ENCODE results near the gene MSRB2.

MSRB2 gene

DNA sequence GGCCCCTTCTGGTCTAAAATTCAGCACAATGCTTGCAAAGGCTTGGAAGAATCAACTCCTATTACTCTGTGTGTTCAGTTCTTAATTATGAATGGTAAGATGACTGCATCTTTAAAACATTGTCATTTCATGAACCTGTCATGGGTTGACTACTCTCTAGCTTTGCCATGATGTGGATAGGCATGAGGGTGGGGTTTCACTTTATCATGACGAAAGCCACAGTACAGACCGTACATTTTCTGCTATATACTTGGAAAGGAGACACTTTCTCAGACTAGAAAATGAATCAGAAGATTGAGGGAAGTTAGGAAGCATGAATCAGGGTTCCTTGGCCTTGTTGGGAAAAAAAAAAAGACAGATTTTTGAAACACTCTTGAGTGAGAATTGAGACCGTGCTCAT lies 19.7 kb upstream of the MSRB2 start:
- no peak for TF ChIP-seq REST (IDR thresholded peaks at IDR 0.05; ENCODE audit: insufficient read depth in 1 of 2, low read depth in 2 of 2, low read length in 2 of 2)
- TF ChIP-seq POLR2AphosphoS5 (IDR thresholded peaks at IDR 0.05; ENCODE audit: low read depth, low read length) = no peak
- TF ChIP-seq FOXP2 (optimal IDR thresholded peaks at IDR 0.05; ENCODE audit: borderline replicate concordance, extremely low read depth, extremely low read length, insufficient read depth) = no peak
- no peak for TF ChIP-seq SIN3A (IDR thresholded peaks at IDR 0.05; ENCODE audit: borderline replicate concordance, insufficient read depth, low read length)
- TF ChIP-seq TAF1 (IDR thresholded peaks at IDR 0.05; ENCODE audit: borderline replicate concordance, insufficient read depth, low read length) = no peak

DNA sequence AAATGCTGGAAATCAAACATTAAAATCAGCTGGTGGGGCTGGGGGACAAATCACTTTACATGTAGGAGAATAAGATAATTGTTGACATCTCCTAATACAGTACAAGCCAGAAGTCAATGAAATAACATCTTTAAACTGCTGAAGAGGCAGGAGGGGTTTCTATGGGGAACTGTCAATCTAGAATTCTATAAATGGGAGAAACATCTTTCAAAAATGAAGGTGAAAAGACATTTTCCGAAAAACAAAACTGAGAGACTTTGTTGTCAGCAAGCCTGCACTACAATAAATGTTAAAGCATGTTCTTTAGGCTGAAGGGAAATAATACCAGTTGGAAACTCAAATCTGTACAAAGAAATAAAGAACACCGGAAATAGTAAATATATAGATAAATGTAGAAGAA lies 17.3 kb upstream of the MSRB2 start:
- TF ChIP-seq TAF1 (IDR thresholded peaks at IDR 0.05; ENCODE audit: borderline replicate concordance, insufficient read depth, low read length) (no peak), FOXP2 (optimal IDR thresholded peaks at IDR 0.05; ENCODE audit: borderline replicate concordance, extremely low read depth, extremely low read length, insufficient read depth) (no peak), POLR2AphosphoS5 (IDR thresholded peaks at IDR 0.05; ENCODE audit: low read depth, low read length) (no peak), SIN3A (IDR thresholded peaks at IDR 0.05; ENCODE audit: borderline replicate concordance, insufficient read depth, low read length) (no peak), REST (IDR thresholded peaks at IDR 0.05; ENCODE audit: insufficient read depth in 1 of 2, low read depth in 2 of 2, low read length in 2 of 2) (no peak)

GRCh38 chr10:23079700-23080099 lies 15.7 kb upstream of the MSRB2 start:
- TF ChIP-seq POLR2AphosphoS5 (IDR thresholded peaks at IDR 0.05; ENCODE audit: low read depth, low read length) = no peak
- TF ChIP-seq FOXP2 (optimal IDR thresholded peaks at IDR 0.05; ENCODE audit: borderline replicate concordance, extremely low read depth, extremely low read length, insufficient read depth) = no peak
- no peak for TF ChIP-seq TAF1 (IDR thresholded peaks at IDR 0.05; ENCODE audit: borderline replicate concordance, insufficient read depth, low read length)
- TF ChIP-seq REST (IDR thresholded peaks at IDR 0.05; ENCODE audit: insufficient read depth in 1 of 2, low read depth in 2 of 2, low read length in 2 of 2) = no peak
- TF ChIP-seq SIN3A (IDR thresholded peaks at IDR 0.05; ENCODE audit: borderline replicate concordance, insufficient read depth, low read length) = no peak

DNA sequence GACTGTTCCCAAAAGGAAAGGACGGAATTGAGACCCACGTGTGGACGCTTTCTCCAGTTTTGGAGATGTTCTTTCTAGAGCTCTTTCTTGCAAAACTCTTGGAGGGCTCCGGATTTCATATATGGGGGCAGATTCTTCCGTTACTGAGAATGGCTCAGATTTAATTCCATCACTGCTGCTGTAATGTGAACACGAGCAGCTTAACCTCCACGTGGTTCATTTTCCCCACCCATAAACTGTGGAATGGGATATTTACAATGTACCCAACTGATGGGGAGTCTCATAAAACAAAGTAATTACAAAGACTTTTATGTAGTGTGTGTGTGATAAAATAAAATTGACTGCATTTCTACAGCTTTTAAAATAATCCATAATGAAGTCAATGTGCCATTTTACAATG lies 15.1 kb upstream of the MSRB2 start:
- TF ChIP-seq POLR2AphosphoS5 (IDR thresholded peaks at IDR 0.05; ENCODE audit: low read depth, low read length) (no peak), TAF1 (IDR thresholded peaks at IDR 0.05; ENCODE audit: borderline replicate concordance, insufficient read depth, low read length) (no peak)

GRCh38 chr10:23081221-23081750 lies 14.1 kb upstream of the MSRB2 start:
- TF ChIP-seq REST (IDR thresholded peaks at IDR 0.05; ENCODE audit: insufficient read depth in 1 of 2, low read depth in 2 of 2, low read length in 2 of 2) (no peak), SIN3A (IDR thresholded peaks at IDR 0.05; ENCODE audit: borderline replicate concordance, insufficient read depth, low read length) (no peak), POLR2AphosphoS5 (IDR thresholded peaks at IDR 0.05; ENCODE audit: low read depth, low read length) (no peak), TAF1 (IDR thresholded peaks at IDR 0.05; ENCODE audit: borderline replicate concordance, insufficient read depth, low read length) (no peak), FOXP2 (optimal IDR thresholded peaks at IDR 0.05; ENCODE audit: borderline replicate concordance, extremely low read depth, extremely low read length, insufficient read depth) (no peak)

Data from PFSK-1 (cell line).